ENCODE results near the gene RAD9A. TPM values are rescaled to one million over a fixed set of nuclear protein-coding genes. Genes with fewer than 3 reads are reported as not detected.

The RAD9A gene
- total and polyA plus RNA-seq, 11 donors, result 3.5 to 9.1 (median 6.1) TPM

- Histone ChIP-seq H3K27ac (peak overlapping the region in 7 of 12 donors; percentile 81 to 97 (median 92)), H3K4me1 (peaks cover 0 to 44% (median 23%) of the 10 kb centered on the region in 12 donors), H3K4me3 (peak overlapping the region in 6 of 12 donors; percentile 71 to 84 (median 78)), H3K27me3 (peaks cover 0 to 6% (median 0%) of the 10 kb centered on the region in 9 donors), H3K9me3 (no peaks in the 10 kb centered on the region), H3K36me3 (no peaks in the 10 kb centered on the region)
- DNase-seq (no peak), ATAC-seq (no peak)
- 36 to 60% (median 48%) methylated on average over 7 to 9 of the region's 9 CpGs for WGBS, 4 donors
- intact Hi-C loops (cut with DNase I), result loop anchor here in 2 of 10 donors (2.0 kb wide), 1 partner anchor 18 kb away; no protein-coding TSS in a partner anchor
- no peak for TF ChIP-seq POLR2A (IDR thresholded peaks at IDR 0.05)
- no peak for TF ChIP-seq CTCF (IDR thresholded peaks at IDR 0.05)
Measured at GRCh38 chr11:67374571-67375281, 17.1 kb upstream of the RAD9A start.

GRCh38 chr11:67375320-67376055, 16.3 kb upstream of the RAD9A start:
- intact Hi-C loops (cut with DNase I), result loop anchor here in 2 of 10 donors (2.0 kb wide), 1 partner anchor 19 kb away; no protein-coding TSS in a partner anchor
- WGBS, 4 donors, result 34 to 42% (median 40%) methylated on average over 15 of the region's 15 CpGs
- H3K27ac ChIP-seq, result no peak overlapping the region
- H3K9me3 ChIP-seq, result no peaks in the 10 kb centered on the region
- H3K4me3 ChIP-seq, result no peak overlapping the region
- H3K36me3 ChIP-seq, result no peaks in the 10 kb centered on the region
- ATAC-seq, result no peak
- TF ChIP-seq POLR2A (IDR thresholded peaks at IDR 0.05) (no peak), CTCF (IDR thresholded peaks at IDR 0.05) (no peak)
- DNase-seq, result no peak
- H3K27me3 ChIP-seq, result peaks cover 0 to 6% (median 0%) of the 10 kb centered on the region in 9 donors
- H3K4me1 ChIP-seq, result peaks cover 0 to 37% (median 23%) of the 10 kb centered on the region in 12 donors

DNA sequence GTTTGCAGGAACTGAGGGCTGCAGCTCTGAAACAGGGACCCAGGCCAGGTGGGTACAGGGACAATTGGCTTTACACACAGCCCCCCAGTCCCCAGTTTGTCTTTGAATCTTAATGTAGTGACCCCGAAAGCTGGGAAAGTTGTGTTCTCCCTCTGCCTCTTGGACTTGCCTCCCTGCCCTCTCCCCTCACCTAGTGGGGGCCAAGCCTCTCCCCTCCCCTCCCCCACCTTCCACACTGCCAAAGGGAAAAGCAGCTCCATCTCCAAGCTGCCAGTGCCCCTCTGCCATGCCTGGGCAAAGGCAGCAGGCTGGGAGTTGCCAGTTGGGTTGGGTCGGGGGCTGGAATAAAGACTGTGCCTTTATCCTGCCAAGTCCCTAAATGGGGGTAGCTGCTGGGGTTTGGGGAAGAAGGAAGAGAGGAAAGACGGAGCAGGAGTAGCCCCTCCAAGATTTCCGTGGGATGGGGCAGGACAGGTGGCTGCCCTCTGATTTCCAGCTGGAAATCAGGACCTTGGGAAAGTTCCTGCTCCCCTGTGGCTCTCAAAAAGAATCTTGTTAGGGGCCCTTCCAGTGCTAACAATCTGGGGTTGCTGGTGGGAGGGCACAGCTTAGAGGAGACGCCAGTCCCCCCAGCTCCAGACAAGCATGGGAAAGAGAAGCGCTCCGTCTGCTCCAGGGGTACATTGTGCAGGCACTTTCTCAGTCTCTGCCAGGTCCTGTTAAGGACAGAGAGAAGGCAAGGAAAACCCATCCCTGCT, 15.5 kb upstream of the RAD9A start:
- H3K27ac ChIP-seq, result no peak overlapping the region
- 48 to 72% (median 57%) methylated on average over 7 of the region's 7 CpGs for WGBS, 4 donors

More for the DNA sequence above, 15.5 kb upstream of the RAD9A start:
- DNase-seq (no peak), ATAC-seq (no peak)
- Histone ChIP-seq H3K4me3 (no peak overlapping the region), H3K4me1 (peaks cover 0 to 36% (median 22%) of the 10 kb centered on the region in 12 donors), H3K36me3 (no peaks in the 10 kb centered on the region), H3K27me3 (peaks cover 0 to 6% (median 0%) of the 10 kb centered on the region in 9 donors), H3K9me3 (no peaks in the 10 kb centered on the region)
- TF ChIP-seq POLR2A (IDR thresholded peaks at IDR 0.05) (no peak), CTCF (IDR thresholded peaks at IDR 0.05) (no peak)
- intact Hi-C loops (cut with DNase I), result no loop called here

Measured in heart left ventricle (tissue), 16 donors.